Renal cortical epithelial cell (primary cell): ENCODE data around the gene SH2B2. TPM values are rescaled to one million over a fixed set of nuclear protein-coding genes. Genes with fewer than 3 reads are reported as not detected.

Experiments
- DNase-seq: peaks from one replicate; pipeline ENCODE4 v3.0.0-alpha.2; 2011; ENCODE audit warnings: low read depth
- total RNA-seq: library from RNA; depleted of rRNA; stranded (reverse); fragments of >200 nt; gene quantifications from 2 replicates; pipeline ENCODE4 v1.2.3, GENCODE V29; 2014

SH2B2 gene
- total RNA-seq, 1 donor from 2014 or later: 15.0 TPM

DNA sequence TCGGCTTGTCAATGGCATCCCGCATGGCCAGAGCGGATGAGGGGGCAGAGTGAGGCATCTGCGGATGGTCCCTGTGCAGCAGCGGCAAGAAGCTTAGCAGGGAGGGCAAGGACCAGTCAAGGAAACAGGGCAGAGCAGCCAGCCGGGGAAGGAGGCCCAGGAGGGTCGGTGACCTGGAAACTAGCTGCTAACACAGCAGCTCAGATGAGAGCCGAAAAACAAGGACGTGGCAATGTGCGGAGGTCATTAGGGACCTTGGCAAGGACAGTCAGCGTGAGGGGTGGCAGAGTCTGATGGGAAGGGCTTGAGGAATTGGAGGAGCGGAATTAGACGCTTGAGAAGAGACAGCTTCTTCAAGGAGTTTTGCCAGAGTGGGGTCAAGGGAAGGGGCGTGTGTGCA is 20.1 kb upstream of the SH2B2 start:
- no peak for DNase-seq

DNA sequence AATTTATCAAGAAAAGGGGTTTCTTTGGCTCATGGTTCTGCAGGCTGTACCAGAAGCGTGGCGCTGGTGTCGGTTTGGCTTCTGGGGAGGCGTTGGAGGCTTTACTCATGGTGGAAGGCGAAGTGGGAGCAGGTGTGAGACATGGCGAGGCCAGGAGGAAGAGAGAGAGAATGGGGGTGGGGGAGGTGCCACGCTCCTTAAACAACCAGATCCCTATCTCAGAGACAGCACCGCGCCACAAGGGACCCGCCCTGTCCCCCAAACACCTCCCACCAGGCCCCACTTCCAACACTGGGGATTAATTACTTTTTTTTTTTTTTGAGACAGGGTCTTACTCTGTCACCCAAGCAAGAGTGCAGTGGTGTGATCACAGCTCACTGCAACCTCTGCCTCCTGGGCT is 18.0 kb upstream of the SH2B2 start:
- no peak for DNase-seq

DNA sequence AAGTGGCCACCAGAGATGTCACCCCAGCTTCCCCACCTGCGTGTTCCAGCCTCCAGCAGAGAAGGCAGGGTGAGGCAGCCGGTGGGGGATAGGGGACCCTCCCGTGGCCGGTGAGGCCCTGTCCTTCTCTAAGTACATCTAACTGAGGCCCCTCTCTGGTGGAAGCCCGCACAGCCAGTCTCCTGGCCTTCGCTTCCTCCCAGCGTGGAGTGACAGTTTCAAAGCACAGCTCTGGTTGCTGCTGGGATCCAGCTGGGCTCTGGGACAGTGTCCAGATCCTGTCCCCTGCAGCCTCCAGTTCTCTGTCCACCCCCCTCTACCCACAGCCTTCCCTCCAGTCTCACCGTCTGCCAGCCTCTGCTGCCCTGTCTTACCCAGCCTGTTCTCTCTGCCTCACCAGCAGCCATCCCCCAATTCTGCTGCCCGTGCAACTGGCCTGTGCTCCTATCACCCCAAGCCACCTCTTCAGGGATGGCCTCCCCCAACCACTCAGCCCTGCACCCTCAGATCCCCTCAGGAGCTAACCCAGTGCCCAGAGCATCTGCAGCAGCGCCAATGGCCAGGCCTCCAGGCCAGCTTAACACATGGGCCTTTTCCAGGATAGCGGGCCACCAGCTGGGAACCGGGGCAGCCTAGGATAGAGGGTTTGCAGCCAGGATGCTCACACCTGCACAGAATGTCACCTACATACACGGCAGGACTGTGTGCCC is 16.3 kb upstream of the SH2B2 start:
- DNase-seq: no peak

DNA sequence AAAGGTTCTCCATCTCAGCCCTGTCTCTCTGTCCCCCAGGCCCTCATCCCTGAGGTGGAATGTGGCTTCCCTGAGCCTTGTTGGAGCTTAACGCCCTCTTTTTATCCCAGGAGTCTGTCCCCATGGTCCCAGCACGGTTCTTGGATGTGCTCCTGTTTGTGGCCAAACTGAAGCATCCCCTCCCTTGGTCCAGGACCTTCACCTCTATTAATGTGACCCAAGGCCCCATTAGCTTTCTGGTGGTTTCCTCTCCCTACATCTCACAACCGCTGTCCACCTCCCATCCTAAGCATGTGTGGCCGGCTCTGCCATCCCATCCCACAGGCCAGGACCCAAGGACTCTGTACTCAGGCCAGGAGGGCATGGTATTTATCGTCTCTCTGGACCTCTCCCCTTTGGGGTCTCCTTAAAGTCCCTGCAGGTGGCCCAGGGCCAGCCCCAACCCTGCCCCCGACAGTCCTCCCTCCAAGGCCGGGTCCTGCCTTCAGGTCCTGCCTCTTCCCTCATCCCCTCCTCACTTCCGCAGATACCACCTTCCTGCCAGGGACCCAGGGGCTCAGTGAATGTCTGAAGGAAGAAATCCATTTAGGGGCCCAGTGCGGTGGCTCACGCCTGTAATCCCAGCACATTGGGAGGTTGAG is 15.4 kb upstream of the SH2B2 start:
- no peak for DNase-seq

- DNase-seq: peak; percentile 54
These were observed 14.4 kb upstream of the SH2B2 start for GRCh38 chr7:102272075-102272916.

DNA sequence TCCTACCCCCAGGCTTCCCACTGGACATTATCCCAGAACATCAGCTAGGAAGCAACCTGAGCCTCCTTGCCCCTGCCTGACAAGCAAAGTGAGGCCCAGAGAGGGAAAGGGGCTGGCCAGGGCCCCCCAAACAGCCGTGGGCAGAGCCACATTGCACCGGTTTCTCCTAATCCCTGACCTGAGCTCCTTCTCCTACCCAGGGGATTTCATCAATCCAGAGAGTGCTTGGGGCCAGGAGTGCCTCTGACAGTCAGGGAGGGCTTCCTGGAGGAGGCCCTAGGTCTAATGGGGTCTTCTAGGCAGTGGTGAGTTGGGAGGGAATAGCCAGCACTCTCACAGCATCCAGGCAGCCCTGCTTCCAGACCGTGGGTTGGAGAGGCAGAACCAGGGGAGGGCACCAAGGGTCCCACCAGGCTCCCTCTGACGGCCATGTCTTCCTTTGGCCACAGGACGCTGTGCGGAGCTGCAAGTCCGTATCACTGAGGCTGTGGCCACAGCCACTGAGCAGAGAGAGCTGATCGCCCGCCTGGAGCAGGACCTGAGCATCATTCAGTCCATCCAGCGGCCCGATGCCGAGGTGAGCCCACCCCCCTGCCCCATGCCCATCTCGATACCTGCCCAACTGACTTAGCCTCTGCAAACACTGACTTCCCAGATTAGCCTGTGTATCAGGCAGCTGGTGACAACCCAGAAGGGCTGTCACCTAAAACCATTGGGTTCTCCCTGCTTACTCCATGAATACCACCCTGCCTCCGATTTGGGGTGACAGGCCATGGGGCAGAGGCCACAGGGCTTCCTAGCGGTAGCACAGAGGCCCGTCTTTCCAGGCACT is 13.5 kb upstream of the SH2B2 start:
- DNase-seq: no peak

- peak; percentile 88 for DNase-seq
These were observed 12.6 kb upstream of the SH2B2 start for GRCh38 chr7:102273749-102274712.

- DNase-seq: no peak
These were observed 11.5 kb upstream of the SH2B2 start for GRCh38 chr7:102275123-102275703.

DNA sequence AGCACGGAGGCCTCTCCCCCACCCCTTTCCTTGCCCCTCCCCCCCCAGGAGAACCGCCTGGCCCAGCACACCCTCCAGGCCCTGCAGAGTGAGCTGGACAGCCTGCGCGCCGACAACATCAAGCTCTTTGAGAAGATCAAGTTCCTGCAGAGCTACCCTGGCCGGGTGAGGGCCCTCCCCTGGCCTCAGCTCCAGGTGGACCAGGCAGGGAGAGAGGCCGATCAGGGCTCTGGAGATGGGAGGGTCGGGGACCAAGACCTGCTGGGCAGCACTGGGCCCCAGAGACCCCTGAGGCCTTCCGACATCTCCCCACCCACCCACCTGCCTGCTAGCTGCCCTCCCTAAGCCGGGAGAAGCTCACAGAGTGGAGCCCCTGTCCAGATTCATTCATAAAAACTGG is 8.8 kb upstream of the SH2B2 start:
- no peak for DNase-seq

- no peak for DNase-seq
These were observed 6.9 kb upstream of the SH2B2 start for GRCh38 chr7:102279537-102280400.

- DNase-seq: no peak
These were observed 6.1 kb upstream of the SH2B2 start for GRCh38 chr7:102280521-102280920.

- DNase-seq: no peak
These were observed 4.9 kb upstream of the SH2B2 start for GRCh38 chr7:102281785-102282184.

DNA sequence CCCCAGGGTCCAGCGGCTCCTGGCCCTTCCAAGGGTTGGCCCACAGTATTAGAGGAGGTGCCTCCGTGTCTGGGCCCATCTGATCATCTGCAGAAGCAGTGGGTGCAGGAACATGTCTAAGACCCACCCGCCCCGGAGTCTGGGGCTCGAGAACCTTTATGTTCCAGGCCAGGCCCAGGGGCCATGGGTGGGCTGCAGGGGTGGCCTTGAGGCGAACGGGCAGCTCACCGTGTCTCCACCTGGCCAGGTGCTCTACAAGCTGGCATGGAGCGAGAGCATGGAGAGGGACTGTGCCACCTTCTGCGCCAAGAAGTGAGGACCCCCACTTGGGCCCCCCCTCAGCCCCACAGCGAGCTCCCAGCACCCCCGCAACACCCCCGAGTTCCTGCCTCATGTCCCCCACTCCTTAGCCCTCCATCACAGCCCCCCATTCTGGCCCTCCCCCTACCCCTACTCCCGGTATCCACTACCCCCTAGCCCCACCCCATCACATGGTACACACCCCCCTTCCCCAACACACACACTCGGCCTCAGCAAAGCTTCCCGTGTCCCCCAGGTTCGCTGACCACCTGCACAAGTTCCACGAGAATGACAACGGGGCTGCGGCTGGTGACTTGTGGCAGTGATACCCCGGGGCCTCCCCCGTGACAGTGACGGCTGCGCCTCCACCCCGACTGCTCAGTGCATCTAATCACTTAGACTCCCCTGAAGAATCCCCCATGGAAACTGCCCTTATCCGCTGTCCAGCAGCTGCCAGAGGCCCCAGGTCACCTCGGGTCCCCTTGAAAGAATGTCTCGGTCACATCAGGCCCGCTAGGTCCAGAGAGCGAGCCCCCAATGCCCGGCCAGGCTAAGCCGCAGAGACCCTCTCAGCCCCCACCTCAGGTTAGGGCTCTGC is 4.0 kb upstream of the SH2B2 start:
- no peak for DNase-seq

DNA sequence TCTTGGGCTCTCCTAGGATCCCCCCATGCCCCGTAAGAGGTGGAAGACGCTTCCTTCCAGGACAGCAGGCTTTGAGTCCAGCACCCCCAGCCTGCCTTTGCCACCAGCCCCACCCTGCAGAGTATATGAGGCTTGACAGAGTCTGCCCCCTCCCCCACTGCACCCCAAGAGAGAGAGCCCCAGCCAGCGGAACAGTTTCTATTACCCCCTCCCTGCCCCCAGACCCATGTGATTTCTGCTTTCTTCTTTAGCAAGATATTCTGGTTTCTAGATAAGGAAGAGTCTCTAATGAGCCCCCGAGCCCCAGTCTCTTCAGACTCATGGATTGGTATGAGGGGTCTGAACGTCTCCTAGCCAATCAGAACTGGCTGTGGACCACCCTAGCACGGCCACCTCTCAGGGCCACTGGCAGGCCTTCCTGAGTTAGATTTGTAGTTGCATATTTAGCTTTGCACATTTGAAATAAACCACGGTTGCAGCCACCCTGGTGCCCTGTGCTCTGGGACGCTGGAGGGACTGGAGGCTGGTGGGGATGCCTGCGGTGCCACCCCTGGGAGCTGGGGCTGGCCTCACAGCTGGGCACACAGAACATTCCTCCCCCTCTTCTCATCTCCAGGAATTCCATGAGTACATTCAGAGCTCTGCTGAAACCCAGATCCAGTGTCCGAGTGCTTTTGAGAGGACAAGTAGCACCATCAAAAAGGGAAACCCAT is 3.0 kb upstream of the SH2B2 start:
- no peak for DNase-seq

DNA sequence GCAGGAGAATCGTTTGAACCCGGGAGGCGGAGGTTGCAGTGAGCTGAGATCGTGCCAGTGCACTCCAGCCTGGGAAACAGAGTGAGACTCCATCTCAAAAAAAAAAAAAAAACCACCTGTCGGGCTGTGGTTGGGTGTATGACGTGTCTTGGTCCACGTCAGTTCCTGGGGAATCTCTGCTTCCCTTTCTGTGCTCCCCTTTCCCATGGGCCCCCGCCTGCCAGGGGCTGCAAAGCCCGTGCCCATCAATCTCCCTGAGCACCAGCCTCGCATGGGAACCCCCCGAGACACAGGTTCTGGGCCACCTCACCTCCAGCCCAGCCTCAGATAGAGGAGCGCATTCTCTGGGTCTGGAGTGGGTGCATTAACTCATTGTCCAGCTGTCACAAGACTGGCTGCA is 2.3 kb upstream of the SH2B2 start:
- DNase-seq: no peak

GRCh38 chr7:102284891-102285539 is 1.7 kb upstream of the SH2B2 start:
- no peak for DNase-seq
